HUES48 (cell line): ENCODE measurements around the gene SIRT7.

Experiments used
- H3K27ac ChIP-seq: one replicate; pipeline ENCODE4 v1.7.0; 2013; ENCODE audit warnings: low read depth, low read length, inconsistent platforms
- H3K27me3 ChIP-seq: 2 replicates; pipeline ENCODE4 v1.6.1; 2013; ENCODE audit warnings: mild to moderate bottlenecking, low read length; ENCODE audit not compliant: control insufficient read depth, insufficient read depth
- H3K36me3 ChIP-seq: 2 replicates; pipeline ENCODE4 v1.6.1; 2013; ENCODE audit warnings: low read length; ENCODE audit not compliant: control insufficient read depth, insufficient read depth
- H3K4me1 ChIP-seq: 2 replicates; pipeline ENCODE4 v1.6.1; 2013; ENCODE audit warnings: mild to moderate bottlenecking, low read length; ENCODE audit not compliant: control insufficient read depth, insufficient read depth
- H3K4me3 ChIP-seq: 2 replicates; pipeline ENCODE4 v1.5.1; 2013; ENCODE audit warnings: mild to moderate bottlenecking, low read depth, low read length
- H3K9ac ChIP-seq: 2 replicates; pipeline ENCODE4 v1.6.1; 2013; ENCODE audit warnings: mild to moderate bottlenecking, low read depth, low read length, moderate library complexity
- H3K9me3 ChIP-seq: 2 replicates; pipeline ENCODE4 v1.6.1; 2013; ENCODE audit warnings: low read length; ENCODE audit not compliant: control insufficient read depth, insufficient read depth

Gene SIRT7

GRCh38 chr17:81917565-81918332, at the start of gene SIRT7:
Gene SIRT7 (minus strand): TSS chr17:81918176. CDS start chr17:81918131, 45 bp downstream.
- peak within 1 kb of the TSS; percentile 83 for H3K4me3 ChIP-seq
- H3K27ac ChIP-seq, result peak within 1 kb of the TSS; percentile 66
- peaks cover 8% of the 10 kb centered on the region for H3K4me1 ChIP-seq
- peaks cover 71% of the 10 kb centered on the region for H3K36me3 ChIP-seq
- H3K9ac ChIP-seq, result peak within 1 kb of the TSS; percentile 72
- no peaks in the 10 kb centered on the region for H3K9me3 ChIP-seq
- no peaks in the 10 kb centered on the region for H3K27me3 ChIP-seq

- Histone ChIP-seq H3K9me3 (no peaks in the 10 kb centered on the region), H3K36me3 (no peaks in the 10 kb centered on the region), H3K9ac (no peak overlapping the region), H3K27me3 (peaks cover 50% of the 10 kb centered on the region), H3K27ac (no peak overlapping the region), H3K4me1 (peaks cover 14% of the 10 kb centered on the region), H3K4me3 (no peak overlapping the region)
Measured at GRCh38 chr17:81967244-81967532, 49.2 kb upstream of the SIRT7 start.

GRCh38 chr17:81966343-81967243, 48.6 kb upstream of the SIRT7 start:
- no peaks in the 10 kb centered on the region for H3K36me3 ChIP-seq
- H3K27ac ChIP-seq, result no peak overlapping the region
- peaks cover 56% of the 10 kb centered on the region for H3K27me3 ChIP-seq
- peaks cover 14% of the 10 kb centered on the region for H3K4me1 ChIP-seq
- no peak overlapping the region for H3K4me3 ChIP-seq
- H3K9me3 ChIP-seq, result no peaks in the 10 kb centered on the region
- H3K9ac ChIP-seq, result no peak overlapping the region

- Histone ChIP-seq H3K9me3 (no peaks in the 10 kb centered on the region), H3K27me3 (peaks cover 78% of the 10 kb centered on the region), H3K4me3 (no peak overlapping the region), H3K9ac (no peak overlapping the region), H3K36me3 (no peaks in the 10 kb centered on the region), H3K4me1 (peaks cover 14% of the 10 kb centered on the region), H3K27ac (no peak overlapping the region)
Measured at GRCh38 chr17:81964081-81964849, 46.3 kb upstream of the SIRT7 start.

- H3K9me3 ChIP-seq, result no peaks in the 10 kb centered on the region
- no peak overlapping the region for H3K9ac ChIP-seq
- H3K27me3 ChIP-seq, result peaks cover 88% of the 10 kb centered on the region
- peaks cover 14% of the 10 kb centered on the region for H3K4me1 ChIP-seq
- no peak overlapping the region for H3K27ac ChIP-seq
- no peaks in the 10 kb centered on the region for H3K36me3 ChIP-seq
- no peak overlapping the region for H3K4me3 ChIP-seq
Measured at GRCh38 chr17:81962499-81963441, 44.8 kb upstream of the SIRT7 start.

- Histone ChIP-seq H3K27ac (no peak overlapping the region), H3K9me3 (no peaks in the 10 kb centered on the region), H3K36me3 (no peaks in the 10 kb centered on the region), H3K4me3 (peak overlapping the region; percentile 41; the same call in 1 of the 2 replicates), H3K27me3 (peaks cover 88% of the 10 kb centered on the region), H3K9ac (no peak overlapping the region), H3K4me1 (peaks cover 4% of the 10 kb centered on the region)
Measured at GRCh38 chr17:81961521-81962498, 43.8 kb upstream of the SIRT7 start.

GRCh38 chr17:81961087-81961511, 43.1 kb upstream of the SIRT7 start, which contains the start of gene NOTUM:
Gene NOTUM (minus strand): TSS chr17:81961187. CDS start chr17:81960909, 278 bp downstream.
- Histone ChIP-seq H3K4me1 (no peaks in the 10 kb centered on the region), H3K9ac (no peak within 1 kb of the TSS), H3K9me3 (no peaks in the 10 kb centered on the region), H3K27ac (no peak within 1 kb of the TSS), H3K36me3 (no peaks in the 10 kb centered on the region), H3K4me3 (peak within 1 kb of the TSS; percentile 41; the same call in 1 of the 2 replicates), H3K27me3 (peaks cover 87% of the 10 kb centered on the region)

- H3K4me1 ChIP-seq, result no peaks in the 10 kb centered on the region
Measured at GRCh38 chr17:81960130-81960958, 42.4 kb upstream of the SIRT7 start.

More at GRCh38 chr17:81960130-81960958, 42.4 kb upstream of the SIRT7 start:
- H3K36me3 ChIP-seq, result no peaks in the 10 kb centered on the region
- H3K4me3 ChIP-seq, result peak overlapping the region; percentile 32; the same call in 1 of the 2 replicates
- no peaks in the 10 kb centered on the region for H3K9me3 ChIP-seq
- no peak overlapping the region for H3K9ac ChIP-seq
- peaks cover 81% of the 10 kb centered on the region for H3K27me3 ChIP-seq
- H3K27ac ChIP-seq, result no peak overlapping the region
